ENCODE results near the gene NKX6-2. TPM values are rescaled to one million over a fixed set of nuclear protein-coding genes. Genes with fewer than 3 reads are reported as not detected.

NKX6-2 gene
- total RNA-seq, 2 experiments from 2014 or later, result not detected

DNA sequence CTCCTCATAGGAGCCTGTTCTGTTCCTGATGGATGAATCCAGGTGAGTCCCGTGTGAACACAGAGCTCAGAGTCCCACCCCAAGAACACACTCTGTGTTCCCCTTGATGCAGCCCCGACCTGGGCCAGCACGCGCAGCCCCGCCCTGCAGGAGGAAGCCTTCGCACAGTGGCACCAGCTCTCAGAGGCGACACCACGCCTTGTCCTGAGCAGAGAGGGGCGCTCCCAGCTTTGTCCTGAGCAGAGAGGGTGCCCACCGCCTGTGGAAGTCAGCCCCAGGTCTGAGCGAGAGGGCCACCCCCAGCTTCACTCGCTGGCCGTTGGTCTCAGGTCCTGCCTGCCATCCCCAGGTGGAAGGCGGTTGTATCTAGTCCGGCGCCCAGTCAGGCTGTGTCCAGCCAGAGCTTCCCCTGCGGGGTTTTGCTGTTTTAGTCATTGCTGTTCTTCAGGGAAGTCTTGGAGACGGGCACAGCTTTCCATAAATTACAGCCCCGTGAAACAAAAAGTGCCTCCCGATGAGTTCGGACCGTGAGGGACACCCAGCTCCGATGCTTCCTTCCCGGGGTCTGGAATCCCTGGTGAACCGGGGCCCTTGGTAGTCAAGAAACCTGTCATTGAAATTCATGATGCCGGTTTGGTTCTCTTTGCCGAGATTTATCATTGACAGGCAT, 43.6 kb downstream of the NKX6-2 start:
- Mint-ChIP-seq H3K27ac (no peak overlapping the region), H3K27me3 (no peaks in the 10 kb centered on the region), H3K4me3 (no peak overlapping the region), H3K9me3 (no peaks in the 10 kb centered on the region), H3K36me3 (ENCODE audit: low read depth) (peaks cover 6% of the 10 kb centered on the region), H3K4me1 (ENCODE audit: low read depth) (no peaks in the 10 kb centered on the region)
- intact Hi-C loops (cut with DNase I, micrococcal nuclease), result no loop called here
- Histone ChIP-seq H3K27me3 (ENCODE audit: control insufficient read depth in 1 of 2, insufficient read depth in 2 of 2, low read length in 2 of 2) (no peaks in the 10 kb centered on the region), H3K9me3 (ENCODE audit: control insufficient read depth in 1 of 2, insufficient read depth in 1 of 2, low read length in 2 of 2) (no peaks in the 10 kb centered on the region), H3K27ac (ENCODE audit: low read depth in 1 of 2, low read length in 2 of 2) (no peak overlapping the region), H3K36me3 (ENCODE audit: insufficient read depth, low read length) (no peaks in the 10 kb centered on the region), H3K4me1 (ENCODE audit: insufficient read depth, low read length) (no peaks in the 10 kb centered on the region), H3K4me3 (ENCODE audit: low read length) (no peak overlapping the region)
- POLR2A ChIA-PET, result no interaction called here
- ATAC-seq (ENCODE audit: poor library complexity) (no peak), DNase-seq (no peak)
- CTCF ChIA-PET, result no interaction called here
- TF ChIP-seq, protein P1, sequence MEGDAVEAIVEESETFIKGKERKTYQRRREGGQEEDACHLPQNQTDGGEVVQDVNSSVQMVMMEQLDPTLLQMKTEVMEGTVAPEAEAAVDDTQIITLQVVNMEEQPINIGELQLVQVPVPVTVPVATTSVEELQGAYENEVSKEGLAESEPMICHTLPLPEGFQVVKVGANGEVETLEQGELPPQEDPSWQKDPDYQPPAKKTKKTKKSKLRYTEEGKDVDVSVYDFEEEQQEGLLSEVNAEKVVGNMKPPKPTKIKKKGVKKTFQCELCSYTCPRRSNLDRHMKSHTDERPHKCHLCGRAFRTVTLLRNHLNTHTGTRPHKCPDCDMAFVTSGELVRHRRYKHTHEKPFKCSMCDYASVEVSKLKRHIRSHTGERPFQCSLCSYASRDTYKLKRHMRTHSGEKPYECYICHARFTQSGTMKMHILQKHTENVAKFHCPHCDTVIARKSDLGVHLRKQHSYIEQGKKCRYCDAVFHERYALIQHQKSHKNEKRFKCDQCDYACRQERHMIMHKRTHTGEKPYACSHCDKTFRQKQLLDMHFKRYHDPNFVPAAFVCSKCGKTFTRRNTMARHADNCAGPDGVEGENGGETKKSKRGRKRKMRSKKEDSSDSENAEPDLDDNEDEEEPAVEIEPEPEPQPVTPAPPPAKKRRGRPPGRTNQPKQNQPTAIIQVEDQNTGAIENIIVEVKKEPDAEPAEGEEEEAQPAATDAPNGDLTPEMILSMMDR (IDR thresholded peaks at IDR 0.05), result no peak

DNA sequence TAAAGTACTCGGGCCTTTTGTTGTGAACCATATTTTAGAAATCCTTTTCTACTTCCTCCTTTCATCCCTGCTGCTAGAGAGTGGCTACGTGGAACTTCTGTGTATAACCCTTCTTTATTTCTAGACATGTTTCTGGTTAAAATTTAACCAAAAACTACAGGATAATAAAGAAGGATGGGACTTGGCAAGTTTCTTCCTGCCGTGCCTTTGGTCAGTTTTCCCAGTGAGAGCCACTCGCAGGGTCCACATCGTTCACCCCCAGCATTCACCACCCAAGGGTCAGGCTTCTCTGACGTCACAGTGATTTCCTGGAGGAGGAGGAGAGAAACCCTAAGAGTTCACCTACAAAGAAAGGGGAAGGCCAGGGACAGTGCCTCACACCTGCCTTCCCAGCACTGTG, 45.4 kb downstream of the NKX6-2 start:
- Histone ChIP-seq H3K9me3 (ENCODE audit: control insufficient read depth in 1 of 2, insufficient read depth in 1 of 2, low read length in 2 of 2) (no peaks in the 10 kb centered on the region), H3K36me3 (ENCODE audit: insufficient read depth, low read length) (peaks cover 6% of the 10 kb centered on the region), H3K27me3 (ENCODE audit: control insufficient read depth in 1 of 2, insufficient read depth in 2 of 2, low read length in 2 of 2) (no peaks in the 10 kb centered on the region), H3K27ac (ENCODE audit: low read depth in 1 of 2, low read length in 2 of 2) (no peak overlapping the region), H3K4me1 (ENCODE audit: insufficient read depth, low read length) (no peaks in the 10 kb centered on the region), H3K4me3 (ENCODE audit: low read length) (no peak overlapping the region)
- no peaks in the 10 kb centered on the region for H3K27me3 Mint-ChIP-seq
- H3K4me3 Mint-ChIP-seq, result no peak overlapping the region
- no peaks in the 10 kb centered on the region for H3K4me1 Mint-ChIP-seq (ENCODE audit: low read depth)
- DNase-seq (no peak), ATAC-seq (ENCODE audit: poor library complexity) (no peak)
- H3K36me3 Mint-ChIP-seq (ENCODE audit: low read depth), result peaks cover 7% of the 10 kb centered on the region
- CTCF ChIA-PET, result no interaction called here
- no peak overlapping the region for H3K27ac Mint-ChIP-seq
- H3K9me3 Mint-ChIP-seq, result no peaks in the 10 kb centered on the region
- POLR2A ChIA-PET, result no interaction called here
- TF ChIP-seq, protein P1 (IDR thresholded peaks at IDR 0.05), result no peak
- intact Hi-C loops (cut with DNase I, micrococcal nuclease), result no loop called here

DNA sequence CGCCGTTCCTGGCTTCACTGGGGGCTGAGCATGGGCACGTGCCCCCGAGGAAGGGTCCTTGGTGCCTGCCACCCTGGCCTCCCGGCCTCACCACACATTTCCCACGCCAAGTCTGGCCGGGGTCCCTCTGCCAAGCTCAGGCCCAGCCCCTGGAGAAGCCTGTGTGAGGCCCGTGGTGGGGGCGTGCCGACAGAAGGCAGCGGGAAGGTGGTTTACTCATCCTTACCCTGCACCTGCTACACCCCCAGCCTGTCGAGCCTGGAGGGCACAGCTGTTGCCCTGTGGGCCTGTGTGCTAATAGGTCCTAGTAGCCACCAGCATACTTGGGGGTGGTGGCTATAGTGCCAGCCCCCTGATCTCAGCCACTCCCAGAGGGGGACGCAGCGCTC, 46.7 kb downstream of the NKX6-2 start:
- H3K27ac ChIP-seq (ENCODE audit: low read depth in 1 of 2, low read length in 2 of 2), result no peak overlapping the region
- H3K36me3 ChIP-seq (ENCODE audit: insufficient read depth, low read length), result peaks cover 6% of the 10 kb centered on the region
- no peaks in the 10 kb centered on the region for H3K4me1 ChIP-seq (ENCODE audit: insufficient read depth, low read length)
- ChIA-PET POLR2A (no interaction called here), CTCF (no interaction called here)
- peaks cover 10% of the 10 kb centered on the region for H3K36me3 Mint-ChIP-seq (ENCODE audit: low read depth)
- no peaks in the 10 kb centered on the region for H3K27me3 ChIP-seq (ENCODE audit: control insufficient read depth in 1 of 2, insufficient read depth in 2 of 2, low read length in 2 of 2)
- H3K27me3 Mint-ChIP-seq, result no peaks in the 10 kb centered on the region
- no peaks in the 10 kb centered on the region for H3K4me1 Mint-ChIP-seq (ENCODE audit: low read depth)
- TF ChIP-seq, protein P1 (IDR thresholded peaks at IDR 0.05), result no peak
- no peak for DNase-seq
- H3K4me3 ChIP-seq (ENCODE audit: low read length), result no peak overlapping the region
- H3K9me3 Mint-ChIP-seq, result no peaks in the 10 kb centered on the region
- no peak overlapping the region for H3K27ac Mint-ChIP-seq
- no peak overlapping the region for H3K4me3 Mint-ChIP-seq
- ATAC-seq (ENCODE audit: poor library complexity), result no peak
- no peaks in the 10 kb centered on the region for H3K9me3 ChIP-seq (ENCODE audit: control insufficient read depth in 1 of 2, insufficient read depth in 1 of 2, low read length in 2 of 2)
- intact Hi-C loops (cut with DNase I, micrococcal nuclease), result no loop called here
